ENCODE results near the gene TFAP2E.
"Not testable (repeated sequence)": the region's sequence is repeated elsewhere in the genome, so short reads cannot be mapped to it uniquely, and the experiment has no call there.

The TFAP2E gene

GRCh38 chr1:35572296-35572695 is 818 bp upstream of the TFAP2E start:
- DNase-seq (ENCODE audit: low read depth in 2 of 3, low spot score in 2 of 3): no peak

DNA sequence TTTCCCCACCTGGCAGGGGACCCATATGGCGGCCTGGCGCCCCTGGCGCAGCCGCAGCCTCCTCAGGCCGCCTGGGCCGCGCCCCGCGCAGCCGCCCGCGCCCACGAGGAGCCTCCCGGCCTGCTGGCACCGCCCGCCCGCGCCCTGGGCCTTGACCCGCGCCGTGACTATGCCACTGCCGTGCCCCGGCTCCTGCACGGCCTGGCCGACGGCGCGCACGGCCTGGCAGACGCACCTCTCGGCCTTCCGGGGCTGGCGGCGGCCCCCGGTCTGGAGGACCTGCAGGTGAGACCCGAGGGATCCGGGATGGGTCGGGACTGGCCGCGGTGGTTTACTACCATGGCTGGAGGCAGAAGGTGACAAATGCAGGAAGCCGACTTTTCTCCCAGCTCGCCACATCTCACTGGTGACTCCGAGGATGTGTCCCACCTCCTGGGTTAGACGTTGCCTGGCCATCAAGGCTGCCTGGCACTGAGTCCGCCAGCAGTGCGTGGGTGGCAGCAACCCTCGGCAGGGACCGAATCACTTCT is 1.1 kb downstream of the TFAP2E start:
- DNase-seq (ENCODE audit: low read depth in 2 of 3, low spot score in 2 of 3): no peak

DNA sequence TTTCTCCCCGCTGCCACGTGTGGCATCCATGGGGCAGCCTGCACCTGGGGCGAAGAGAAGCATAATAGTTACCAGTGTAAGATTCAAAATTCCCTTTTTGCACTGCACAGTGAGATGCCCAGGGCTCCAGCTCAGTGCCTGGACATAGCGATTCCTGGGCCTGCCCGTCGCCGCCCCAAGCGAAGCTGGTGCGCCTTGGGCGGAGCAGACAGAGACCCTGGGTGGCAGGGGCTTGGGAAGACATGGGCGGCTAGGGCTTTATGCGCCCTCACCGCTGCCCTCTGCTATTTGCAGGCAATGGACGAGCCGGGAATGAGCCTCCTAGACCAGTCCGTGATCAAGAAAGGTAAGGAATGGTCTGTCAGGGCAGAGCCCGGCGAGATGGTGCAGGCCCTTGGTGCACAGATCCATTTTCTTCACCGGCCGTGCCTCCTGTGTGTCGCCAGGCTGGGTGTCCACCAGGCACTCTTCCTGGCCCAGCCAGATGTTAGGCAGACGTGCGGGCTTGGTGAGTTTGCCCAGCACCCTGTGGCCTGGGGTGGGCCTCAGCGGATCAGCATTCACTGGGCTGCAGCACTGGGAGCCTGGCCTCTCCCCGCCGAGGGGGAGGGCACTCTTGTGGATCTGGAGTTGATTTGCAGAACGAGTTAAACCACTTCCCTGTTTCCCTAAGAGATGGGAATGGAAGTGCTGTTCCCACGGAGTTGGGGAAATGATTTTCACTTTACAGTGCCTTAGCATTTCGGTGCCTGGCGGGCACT is 1.7 kb downstream of the TFAP2E start:
- DNase-seq (ENCODE audit: low read depth in 2 of 3, low spot score in 2 of 3): no peak

GRCh38 chr1:35575416-35575958 is 2.4 kb downstream of the TFAP2E start:
- no peak for DNase-seq (ENCODE audit: low read depth in 2 of 3, low spot score in 2 of 3)

GRCh38 chr1:35576061-35576765 is 3.1 kb downstream of the TFAP2E start:
- no peak for DNase-seq (ENCODE audit: low read depth in 2 of 3, low spot score in 2 of 3)

DNA sequence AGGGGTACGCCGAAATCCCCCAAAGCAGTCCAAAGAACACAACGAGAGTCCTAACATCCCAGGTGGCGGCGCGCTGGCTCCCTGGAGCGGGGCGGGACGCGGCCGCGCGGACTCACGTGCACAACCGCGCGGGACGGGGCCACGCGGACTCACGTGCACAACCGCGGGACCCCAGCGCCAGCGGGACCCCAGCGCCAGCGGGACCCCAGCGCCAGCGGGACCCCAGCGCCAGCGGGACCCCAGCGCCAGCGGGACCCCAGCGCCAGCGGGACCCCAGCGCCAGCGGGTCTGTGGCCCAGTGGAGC is 3.6 kb downstream of the TFAP2E start:
- not testable (repeated sequence) for DNase-seq (ENCODE audit: low read depth in 2 of 3, low spot score in 2 of 3)

GRCh38 chr1:35577071-35577998 is 4.2 kb downstream of the TFAP2E start:
- peak; percentile 40 to 45 (median 44) for DNase-seq (ENCODE audit: low read depth in 2 of 3, low spot score in 2 of 3)

GRCh38 chr1:35580949-35581388 is 7.9 kb downstream of the TFAP2E start:
- DNase-seq (ENCODE audit: low read depth in 2 of 3, low spot score in 2 of 3): no peak

- DNase-seq (ENCODE audit: low read depth in 2 of 3, low spot score in 2 of 3): not testable (repeated sequence)
Observed at GRCh38 chr1:35581621-35582020, 8.5 kb downstream of the TFAP2E start.

GRCh38 chr1:35585281-35585680 is 12.2 kb downstream of the TFAP2E start:
- no peak for DNase-seq (ENCODE audit: low read depth in 2 of 3, low spot score in 2 of 3)

- DNase-seq (ENCODE audit: low read depth in 2 of 3, low spot score in 2 of 3): not testable (repeated sequence)
Observed at GRCh38 chr1:35585805-35586204, 12.7 kb downstream of the TFAP2E start.

DNA sequence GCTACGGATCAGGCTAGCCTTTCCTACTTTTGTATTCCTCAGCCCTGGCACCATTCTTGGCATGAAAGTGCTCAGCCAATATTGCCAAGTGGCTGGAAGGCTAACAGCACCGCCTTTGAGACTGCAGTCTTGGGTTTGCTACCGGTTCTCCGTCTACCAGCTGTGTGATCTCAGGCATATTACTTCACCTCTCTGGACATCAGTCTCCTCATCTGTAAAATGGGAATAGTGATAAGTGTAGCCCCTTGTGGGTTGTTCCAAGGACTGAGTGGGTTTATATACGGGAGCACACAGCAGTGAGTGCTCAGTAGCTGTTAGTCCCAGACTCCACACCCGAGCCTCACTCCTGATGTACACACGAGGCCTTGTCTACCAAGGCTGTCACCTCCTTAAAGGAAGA is 13.7 kb downstream of the TFAP2E start:
- DNase-seq (ENCODE audit: low read depth in 2 of 3, low spot score in 2 of 3): no peak

GRCh38 chr1:35587736-35588135 is 14.6 kb downstream of the TFAP2E start:
- no peak for DNase-seq (ENCODE audit: low read depth in 2 of 3, low spot score in 2 of 3)

GRCh38 chr1:35588197-35588910 is 15.2 kb downstream of the TFAP2E start:
- no peak for DNase-seq (ENCODE audit: low read depth in 2 of 3, low spot score in 2 of 3)

DNA sequence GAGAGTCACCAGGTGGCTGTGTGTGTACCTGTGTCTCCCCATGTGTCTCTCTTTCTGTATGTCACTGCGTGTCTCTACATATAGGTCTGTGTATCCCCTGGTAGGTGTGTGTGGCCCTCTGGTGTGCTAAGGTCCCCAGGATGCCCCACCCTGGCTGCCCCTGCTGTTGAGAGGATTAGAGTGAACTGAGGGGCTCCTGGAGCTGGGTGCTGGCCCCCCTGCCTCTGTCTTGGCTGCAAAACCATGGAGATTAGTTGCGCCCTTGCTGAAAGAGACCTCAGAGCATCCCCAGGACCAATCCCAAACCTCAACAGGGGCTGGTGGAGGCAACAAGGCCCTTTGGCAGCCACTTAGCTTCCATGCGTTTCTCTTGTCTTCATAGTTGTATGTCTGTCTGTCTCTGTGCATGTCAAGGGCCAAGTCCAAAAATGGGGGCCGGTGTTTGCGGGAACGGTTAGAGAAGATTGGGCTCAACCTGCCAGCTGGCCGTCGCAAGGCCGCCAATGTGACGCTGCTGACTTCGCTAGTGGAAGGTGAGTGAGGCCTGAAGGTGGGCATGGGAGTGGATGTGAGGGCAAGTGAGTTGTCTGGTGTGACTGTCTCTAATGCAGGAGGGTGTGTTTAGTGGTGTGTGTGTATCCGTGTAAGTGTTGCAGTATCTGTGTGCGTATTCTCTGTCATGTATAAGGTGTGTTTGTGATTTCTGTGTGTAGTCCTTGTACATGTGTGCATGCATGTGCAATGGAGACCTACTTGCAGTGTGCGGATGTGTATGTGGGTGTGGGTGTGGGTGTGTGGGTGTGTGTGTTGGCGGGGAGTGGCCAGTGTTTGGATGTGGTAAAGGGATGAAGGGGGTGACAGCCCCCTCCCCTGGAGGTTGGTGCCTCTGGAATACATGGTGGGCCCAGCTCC is 16.7 kb downstream of the TFAP2E start:
- DNase-seq (ENCODE audit: low read depth in 2 of 3, low spot score in 2 of 3): no peak

- no peak for DNase-seq (ENCODE audit: low read depth in 2 of 3, low spot score in 2 of 3)
Observed at GRCh38 chr1:35590476-35591040, 17.4 kb downstream of the TFAP2E start.

GRCh38 chr1:35591211-35591610 is 18.1 kb downstream of the TFAP2E start:
- DNase-seq (ENCODE audit: low read depth in 2 of 3, low spot score in 2 of 3): no peak

GRCh38 chr1:35592991-35593769 is 20.1 kb downstream of the TFAP2E start:
- DNase-seq (ENCODE audit: low read depth in 2 of 3, low spot score in 2 of 3): no peak

All from activated CD8-positive, alpha-beta memory T cell treated with anti-CD3 and anti-CD28 coated beads for 48 hours (primary cell).